ENCODE data around the gene PDGFRB. TPM values are rescaled to one million over a fixed set of nuclear protein-coding genes. Genes with fewer than 3 reads are reported as not detected.

The PDGFRB gene
- total RNA-seq, 2 experiments from 2014 or later, result 0.23 to 3.0 TPM

- no TSS peak for BruUV-seq (replicated peaks)
- H3K4me2 ChIP-seq (ENCODE audit: low read length), result no peak overlapping the region
- no peaks in the 10 kb centered on the region for H3K36me3 ChIP-seq (ENCODE audit: insufficient read depth, low read length)
- H3K27ac ChIP-seq (ENCODE audit: low read depth, low read length, poor library complexity, severe bottlenecking), result no peak overlapping the region
- H3K79me2 ChIP-seq (ENCODE audit: insufficient read depth, low read depth, low read length), result no peaks in the 10 kb centered on the region
- H3K4me1 ChIP-seq (ENCODE audit: insufficient read depth, low read length, poor library complexity, severe bottlenecking), result no peaks in the 10 kb centered on the region
- H3K4me3 ChIP-seq (ENCODE audit: low read depth, low read length, poor library complexity, severe bottlenecking), result no peak overlapping the region
- intact Hi-C loops (cut with micrococcal nuclease; ENCODE audit: unreplicated experiment), result no loop called here
- ChIA-PET POLR2A (no interaction called here), CTCF (ENCODE audit: unreplicated experiment) (no interaction called here)
- H4K20me1 ChIP-seq (ENCODE audit: insufficient read depth, low read length), result no peaks in the 10 kb centered on the region
- H2AFZ ChIP-seq (ENCODE audit: low read length), result no peak overlapping the region
- H3K9me3 ChIP-seq (ENCODE audit: low read length), result no peaks in the 10 kb centered on the region
- no peaks in the 10 kb centered on the region for H3K9me2 ChIP-seq (ENCODE audit: insufficient read depth, low read length)
- no peak for DNase-seq (ENCODE audit: low spot score)
- TF ChIP-seq, protein P1, sequence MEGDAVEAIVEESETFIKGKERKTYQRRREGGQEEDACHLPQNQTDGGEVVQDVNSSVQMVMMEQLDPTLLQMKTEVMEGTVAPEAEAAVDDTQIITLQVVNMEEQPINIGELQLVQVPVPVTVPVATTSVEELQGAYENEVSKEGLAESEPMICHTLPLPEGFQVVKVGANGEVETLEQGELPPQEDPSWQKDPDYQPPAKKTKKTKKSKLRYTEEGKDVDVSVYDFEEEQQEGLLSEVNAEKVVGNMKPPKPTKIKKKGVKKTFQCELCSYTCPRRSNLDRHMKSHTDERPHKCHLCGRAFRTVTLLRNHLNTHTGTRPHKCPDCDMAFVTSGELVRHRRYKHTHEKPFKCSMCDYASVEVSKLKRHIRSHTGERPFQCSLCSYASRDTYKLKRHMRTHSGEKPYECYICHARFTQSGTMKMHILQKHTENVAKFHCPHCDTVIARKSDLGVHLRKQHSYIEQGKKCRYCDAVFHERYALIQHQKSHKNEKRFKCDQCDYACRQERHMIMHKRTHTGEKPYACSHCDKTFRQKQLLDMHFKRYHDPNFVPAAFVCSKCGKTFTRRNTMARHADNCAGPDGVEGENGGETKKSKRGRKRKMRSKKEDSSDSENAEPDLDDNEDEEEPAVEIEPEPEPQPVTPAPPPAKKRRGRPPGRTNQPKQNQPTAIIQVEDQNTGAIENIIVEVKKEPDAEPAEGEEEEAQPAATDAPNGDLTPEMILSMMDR (conservative IDR thresholded peaks at IDR 0.05; ENCODE audit: low read length), result no peak
- no peak for TF ChIP-seq EZH2phosphoT487 (IDR thresholded peaks at IDR 0.05; ENCODE audit: borderline replicate concordance, low read depth, low read length)
Observed at GRCh38 chr5:150119421-150120061, 36.1 kb downstream of the PDGFRB start.

DNA sequence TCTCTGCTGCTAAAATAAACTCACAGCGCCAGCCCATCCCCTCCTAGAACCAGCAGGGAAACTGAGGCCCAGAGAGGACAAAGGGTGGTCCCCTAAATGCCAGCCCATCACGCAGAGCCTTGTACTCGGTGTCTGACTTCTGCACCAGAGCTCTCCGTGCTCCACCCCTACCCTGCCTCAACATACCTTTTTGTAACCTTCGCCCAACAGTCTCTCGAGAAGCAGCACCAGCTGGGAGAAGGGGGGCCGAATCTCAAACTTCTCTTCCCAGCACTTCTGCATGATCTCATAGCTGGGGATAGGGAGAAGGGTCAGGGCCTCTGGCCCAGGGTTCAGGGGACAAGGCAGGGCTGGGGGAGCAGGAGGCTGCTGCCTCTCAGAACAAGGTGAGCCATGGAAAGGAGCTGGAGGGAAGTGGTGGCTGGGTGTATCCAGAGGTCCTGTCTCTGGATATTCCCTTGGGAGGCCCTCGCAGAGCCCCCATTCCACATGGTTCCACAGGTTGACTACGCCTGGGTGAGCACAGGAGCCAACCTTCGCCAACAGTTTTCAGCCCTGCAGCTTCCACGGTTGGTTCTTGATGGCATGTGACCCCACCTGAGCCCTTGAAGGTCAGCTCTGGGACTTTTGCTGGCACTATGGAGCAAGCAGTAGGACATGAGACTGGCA lies 37.0 kb downstream of the PDGFRB start:
- intact Hi-C loops (cut with micrococcal nuclease; ENCODE audit: unreplicated experiment), result no loop called here
- H3K4me2 ChIP-seq (ENCODE audit: low read length), result no peak overlapping the region
- TF ChIP-seq, protein P1 (conservative IDR thresholded peaks at IDR 0.05; ENCODE audit: low read length), result no peak
- TF ChIP-seq EZH2phosphoT487 (IDR thresholded peaks at IDR 0.05; ENCODE audit: borderline replicate concordance, low read depth, low read length), result no peak
- H3K4me3 ChIP-seq (ENCODE audit: low read depth, low read length, poor library complexity, severe bottlenecking), result no peak overlapping the region
- H3K4me1 ChIP-seq (ENCODE audit: insufficient read depth, low read length, poor library complexity, severe bottlenecking), result no peaks in the 10 kb centered on the region
- H3K9me2 ChIP-seq (ENCODE audit: insufficient read depth, low read length), result no peaks in the 10 kb centered on the region
- BruUV-seq (replicated peaks), result no TSS peak
- H3K36me3 ChIP-seq (ENCODE audit: insufficient read depth, low read length), result no peaks in the 10 kb centered on the region
- no peak overlapping the region for H3K27ac ChIP-seq (ENCODE audit: low read depth, low read length, poor library complexity, severe bottlenecking)
- no peak for DNase-seq (ENCODE audit: low spot score)
- H3K9me3 ChIP-seq (ENCODE audit: low read length), result no peaks in the 10 kb centered on the region
- ChIA-PET CTCF (ENCODE audit: unreplicated experiment) (interaction anchor here (0.6 kb wide), 1 partner anchor 159 kb away, joined by 3 read pairs; no protein-coding TSS in a partner anchor), POLR2A (no interaction called here)
- no peaks in the 10 kb centered on the region for H3K79me2 ChIP-seq (ENCODE audit: insufficient read depth, low read depth, low read length)
- no peaks in the 10 kb centered on the region for H4K20me1 ChIP-seq (ENCODE audit: insufficient read depth, low read length)
- H2AFZ ChIP-seq (ENCODE audit: low read length), result no peak overlapping the region
